Breast epithelium (tissue), 4 donors: ENCODE measurements around the gene DPM1. TPM values are rescaled to one million over a fixed set of nuclear protein-coding genes. Genes with fewer than 3 reads are reported as not detected.

Experiments used
- DNase-seq, 2 donors: peaks; one replicate each; pipeline ENCODE4 v3.0.0-alpha.2; 2019; ENCODE audit warnings: low spot score in 2 of 2
- H3K27ac ChIP-seq, 2 donors: fragments of 200-600 bp; sonication (generic) in 1 of 2; one replicate each; pipeline ENCODE4 v1.5.1; 2016 to 2019; ENCODE audit warnings: mild to moderate bottlenecking in 1 of 2
- H3K27me3 ChIP-seq, 2 donors: fragments of 200-600 bp; sonication (generic) in 1 of 2; one replicate each; pipeline versions ENCODE4 v1.5.1 to v1.6.0; 2017 to 2019; ENCODE audit warnings: control low read depth in 1 of 2, mild to moderate bottlenecking in 1 of 2
- H3K36me3 ChIP-seq: fragments of 200-600 bp; one replicate; pipeline ENCODE4 v1.5.1; 2019
- H3K4me1 ChIP-seq, 2 donors: fragments of 200-600 bp; sonication (generic); one replicate each; pipeline ENCODE4 v1.5.1; 2016 to 2019; ENCODE audit warnings: control low read depth in 1 of 2
- H3K4me3 ChIP-seq, 3 donors: fragments of 200-600 bp; sonication (generic); 1 replicate in 2 of 3; 2 replicates in 1 of 3; pipeline ENCODE4 v1.5.1; 2016 to 2019; ENCODE audit warnings: mild to moderate bottlenecking in 3 of 3, moderate library complexity in 2 of 3
- H3K9me3 ChIP-seq, 2 donors: fragments of 200-600 bp; sonication (generic) in 1 of 2; one replicate each; pipeline ENCODE4 v1.5.1; 2016 to 2019; ENCODE audit warnings: control low read depth in 1 of 2
- CTCF ChIP-seq, 3 donors: fragments of 450-650 bp; IDR thresholded peaks; one replicate each; pipeline ENCODE4 v1.5.1; 2016 to 2017; ENCODE audit warnings: antibody characterized with exemption in 3 of 3, mild to moderate bottlenecking in 3 of 3, moderate library complexity in 3 of 3
- POLR2A ChIP-seq: fragments of 450-650 bp; IDR thresholded peaks from one replicate; pipeline ENCODE4 v1.6.1; 2016; ENCODE audit warnings: antibody characterized with exemption, mild to moderate bottlenecking, moderate library complexity
- POLR2AphosphoS5 ChIP-seq, 3 donors: sonication (generic); formaldehyde crosslinking; IDR thresholded peaks; one replicate each; pipeline ENCODE4 v1.6.1; 2017; ENCODE audit warnings: antibody characterized with exemption in 3 of 3
- intact Hi-C: fragments of 100-400 bp; cut with DNase I; formaldehyde crosslinking; loops from one replicate; pipeline ENCODE4 v1.15.1; 2023; ENCODE audit warnings: low total_unique reads
- total RNA-seq, 3 donors: library from RNA; depleted of rRNA; stranded (reverse); fragments of >200 nt; gene quantifications; one replicate each; pipeline ENCODE4 v1.1.0, GENCODE V29; 2016

Gene DPM1
- total RNA-seq, 3 donors from 2014 or later, result 43.4 to 61.2 (median 53.4) TPM

GRCh38 chr20:50930139-50930975, 28.0 kb downstream of the DPM1 start:
- peak overlapping the region; percentile 99 to 100 for H3K27ac ChIP-seq
- DNase-seq, result no peak
- H3K9me3 ChIP-seq, result no peaks in the 10 kb centered on the region
- intact Hi-C loops, result loop anchor here (10.0 kb wide), 1 partner anchor 136 kb away; the partner anchor contains the start of gene BCAS4
- peak overlapping the region; percentile 79 to 88 (median 86) for H3K4me3 ChIP-seq
- H3K4me1 ChIP-seq, result peaks cover 0 to 8% of the 10 kb centered on the region in 2 donors
- no peaks in the 10 kb centered on the region for H3K36me3 ChIP-seq
- no peaks in the 10 kb centered on the region for H3K27me3 ChIP-seq
- no peak for TF ChIP-seq POLR2AphosphoS5 (IDR thresholded peaks at IDR 0.05)
- TF ChIP-seq POLR2A, result no peak
- TF ChIP-seq CTCF (IDR thresholded peaks at IDR 0.05), result no peak

- Histone ChIP-seq H3K27ac (peak overlapping the region; percentile 78 to 99), H3K9me3 (no peaks in the 10 kb centered on the region), H3K27me3 (no peaks in the 10 kb centered on the region), H3K4me1 (peaks cover 0 to 8% of the 10 kb centered on the region in 2 donors), H3K4me3 (peak overlapping the region; percentile 79 to 88 (median 86)), H3K36me3 (no peaks in the 10 kb centered on the region)
- TF ChIP-seq CTCF (IDR thresholded peaks at IDR 0.05), result peak; percentile 58 to 83 (median 83)
- TF ChIP-seq POLR2A, result no peak
- TF ChIP-seq POLR2AphosphoS5 (IDR thresholded peaks at IDR 0.05), result peak; percentile 42 to 77 (median 67)
- intact Hi-C loops, result loop anchor here (10.0 kb wide), 1 partner anchor 135 kb away; the partner anchor contains the start of gene BCAS4
- DNase-seq, result peak; percentile 80 to 82
Observed at GRCh38 chr20:50929299-50930138, 28.8 kb downstream of the DPM1 start.

DNA sequence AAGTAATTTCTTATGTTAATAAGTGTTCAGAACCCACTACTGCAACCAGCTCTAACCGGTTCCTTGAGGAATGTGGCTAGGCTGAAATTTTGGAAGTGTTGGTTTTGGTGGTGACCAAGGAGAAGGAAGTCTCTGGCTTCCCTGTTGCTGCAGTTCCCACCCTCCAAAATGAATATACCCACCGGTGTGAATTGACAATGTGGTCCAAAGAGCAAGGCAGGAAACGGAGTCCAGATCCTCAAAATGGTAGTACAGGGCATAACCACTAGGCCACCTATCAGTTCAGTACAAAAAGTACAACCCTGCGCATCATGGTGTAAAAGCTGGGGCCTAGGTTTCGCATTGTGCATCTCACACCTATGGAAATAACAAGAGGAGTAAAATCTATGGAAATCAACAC, 29.9 kb downstream of the DPM1 start:
- peak overlapping the region in 1 of 3 donors; percentile 79 for H3K4me3 ChIP-seq
- H3K36me3 ChIP-seq, result no peaks in the 10 kb centered on the region
- DNase-seq, result no peak
- H3K4me1 ChIP-seq, result peaks cover 0 to 11% of the 10 kb centered on the region in 2 donors
- TF ChIP-seq CTCF (IDR thresholded peaks at IDR 0.05) (peak in 1 of 3 donors; percentile 16), POLR2A (no peak), POLR2AphosphoS5 (IDR thresholded peaks at IDR 0.05) (no peak)
- H3K27me3 ChIP-seq, result no peaks in the 10 kb centered on the region
- intact Hi-C loops, result no loop called here
- no peaks in the 10 kb centered on the region for H3K9me3 ChIP-seq
- H3K27ac ChIP-seq, result peak overlapping the region; percentile 78 to 99

DNA sequence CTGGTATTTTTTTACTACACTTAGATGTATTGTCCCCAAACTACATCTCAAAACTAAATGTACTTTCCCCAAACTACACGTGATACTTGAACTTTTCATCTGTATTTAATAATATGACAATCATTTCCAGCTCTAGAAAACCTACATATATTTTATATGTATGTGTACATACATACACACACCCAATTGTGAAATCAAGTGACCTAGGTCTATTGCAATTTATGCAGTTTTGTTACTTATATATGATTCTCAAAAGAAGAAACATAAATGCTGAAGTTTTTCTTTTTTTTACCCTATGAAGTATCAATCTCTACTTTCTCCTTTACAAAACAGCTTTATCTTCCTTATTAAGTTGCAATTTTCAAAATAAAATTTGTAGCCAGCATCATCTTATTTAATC, 31.8 kb downstream of the DPM1 start:
- Histone ChIP-seq H3K4me1 (peaks cover 8 to 11% of the 10 kb centered on the region in 2 donors), H3K27me3 (no peaks in the 10 kb centered on the region), H3K4me3 (no peak overlapping the region), H3K36me3 (no peaks in the 10 kb centered on the region), H3K9me3 (no peaks in the 10 kb centered on the region), H3K27ac (no peak overlapping the region)
- intact Hi-C loops, result no loop called here
- no peak for DNase-seq
- no peak for TF ChIP-seq CTCF (IDR thresholded peaks at IDR 0.05)
- no peak for TF ChIP-seq POLR2A
- no peak for TF ChIP-seq POLR2AphosphoS5 (IDR thresholded peaks at IDR 0.05)
